HCT116 (cell line): ENCODE results near the gene HIGD2A. TPM values are rescaled to one million over a fixed set of nuclear protein-coding genes. Genes with fewer than 3 reads are reported as not detected.

Experiments used
- ATAC-seq: fragments of 200-7000 bp; cut with Tn5 transposase; 2 replicates; pipeline ENCODE4 v1.9.1; 2020; ENCODE audit warnings: mild to moderate bottlenecking, moderate library complexity
- BruUV-seq: library from RNA; stranded (reverse); fragments of 400-500 nt; replicated peaks from 2 replicates; lab custom pipeline; 2021; lab: Mats Ljungman, UMichigan
- CTCF ChIA-PET: fragments of 300-600 bp; sonication (Branson Sonifier 250); formaldehyde crosslinking; loops from one replicate; lab custom pipeline; 2021; ENCODE audit warnings: antibody characterized with exemption; lab: Charles Lee
- POLR2A ChIA-PET: fragments of 300-600, 350-600 bp; sonication (Branson Sonifier 250); formaldehyde crosslinking; loops from one replicate; lab custom pipeline; 2021; ENCODE audit warnings: antibody characterized with exemption; lab: Charles Lee
- RAD21 ChIA-PET, 2 experiments: fragments of 300-600 bp; sonication (Branson Sonifier 250); formaldehyde crosslinking; loops; one replicate each; lab custom pipeline; 2023; ENCODE audit warnings: low total read pairs in 2 of 2; ENCODE audit not compliant: uncharacterized antibody in 2 of 2, unreplicated experiment in 2 of 2, low non-redundant PET in 1 of 2; lab: Charles Lee
- DNase-seq: peaks from one replicate; pipeline ENCODE4 v3.0.0-alpha.2; 2010; ENCODE audit warnings: low read depth, low spot score
- H2AFZ ChIP-seq: fragments of 200-600 bp; shearing (Covaris generic), sonication (generic); 2 replicates; pipeline ENCODE4 v1.6.1; 2017; ENCODE audit warnings: low read depth, mixed run types, mixed read lengths, antibody characterized with exemption, low read length; ENCODE audit not compliant: poor library complexity, severe bottlenecking
- H3K27ac ChIP-seq: 2 replicates; pipeline ENCODE4 v1.5.1; 2012; ENCODE audit warnings: low read depth, low read length
- H3K27me3 ChIP-seq: fragments of 200-600 bp; sonication (generic); 2 replicates; pipeline ENCODE4 v1.6.1; 2016; ENCODE audit warnings: mixed run types, low read length, mixed read lengths; ENCODE audit not compliant: insufficient read depth
- H3K36me3 ChIP-seq, 2 experiments: fragments of 200-500 bp in 1 of 2; fragments of 200-600 bp in 1 of 2; sonication (Bioruptor generic) in 1 of 2; sonication (generic) in 1 of 2; 2 replicates each; pipeline versions ENCODE4 v1.5.1 to v1.6.1; 2014 to 2016; ENCODE audit warnings: low read length in 2 of 2, inconsistent platforms in 1 of 2, mixed read lengths in 1 of 2, mixed run types in 1 of 2; ENCODE audit not compliant: insufficient read depth in 2 of 2, control insufficient read depth in 1 of 2
- H3K4me1 ChIP-seq, 2 experiments: fragments of 200-600 bp in 1 of 2; sonication (generic) in 1 of 2; 2 replicates each; pipeline versions ENCODE4 v1.5.1 to v1.6.1; 2012 to 2017; ENCODE audit warnings: low read length in 2 of 2, inconsistent platforms in 1 of 2, mild to moderate bottlenecking in 1 of 2, mixed read lengths in 1 of 2, mixed run types in 1 of 2, moderate library complexity in 1 of 2; ENCODE audit not compliant: insufficient read depth in 2 of 2, control insufficient read depth in 1 of 2
- H3K4me2 ChIP-seq: fragments of 200-600 bp; sonication (generic); 2 replicates; pipeline ENCODE4 v1.6.1; 2017; ENCODE audit warnings: mixed run types, low read length, mixed read lengths
- H3K4me3 ChIP-seq, 2 experiments: fragments of 200-600 bp in 1 of 2; sonication (generic) in 1 of 2; replicated peaks in 1 of 2; 2 replicates each; pipeline ENCODE4 v1.5.1; 2011 to 2016; ENCODE audit warnings: low read length in 2 of 2, control low read depth in 1 of 2, low read depth in 1 of 2, mild to moderate bottlenecking in 1 of 2, mixed read lengths in 1 of 2, mixed run types in 1 of 2
- H3K79me2 ChIP-seq: fragments of 200-600 bp; sonication (generic); 2 replicates; pipeline ENCODE4 v1.6.1; 2017; ENCODE audit warnings: mild to moderate bottlenecking, mixed run types, low read length, moderate library complexity, mixed read lengths; ENCODE audit not compliant: insufficient read depth
- H3K9ac ChIP-seq: fragments of 200-600 bp; sonication (generic); 2 replicates; pipeline ENCODE4 v1.6.1; 2016; ENCODE audit warnings: low read length, mixed read lengths
- H3K9me2 ChIP-seq: fragments of 200-600 bp; sonication (generic), shearing (Covaris generic); 2 replicates; pipeline ENCODE4 v1.6.1; 2017; ENCODE audit warnings: mixed run types, mild to moderate bottlenecking, moderate library complexity; ENCODE audit not compliant: insufficient read depth
- H3K9me3 ChIP-seq, 2 experiments: fragments of 200-500 bp in 1 of 2; fragments of 200-600 bp in 1 of 2; sonication (Bioruptor generic) in 1 of 2; sonication (generic) in 1 of 2; 2 replicates each; pipeline ENCODE4 v1.6.1; 2014 to 2017; ENCODE audit warnings: low read length in 2 of 2, mixed read lengths in 2 of 2, inconsistent platforms in 1 of 2, low read depth in 1 of 2, mild to moderate bottlenecking in 1 of 2, mixed run types in 1 of 2, moderate library complexity in 1 of 2; ENCODE audit not compliant: control insufficient read depth in 1 of 2, insufficient read depth in 1 of 2
- H4K20me1 ChIP-seq: fragments of 200-600 bp; sonication (generic), shearing (Covaris generic); 2 replicates; pipeline ENCODE4 v1.6.1; 2017; ENCODE audit warnings: mixed run types, mild to moderate bottlenecking, moderate library complexity; ENCODE audit not compliant: insufficient read depth
- CBX3 ChIP-seq: IDR thresholded peaks from 2 replicates; pipeline ENCODE4 v1.6.1; 2012; ENCODE audit warnings: low read depth
- CEBPB ChIP-seq: IDR thresholded peaks from 2 replicates; pipeline ENCODE4 v1.6.1; 2012; ENCODE audit warnings: low read depth
- CTCF ChIP-seq, 3 experiments: fragments of 200-600 bp in 1 of 3; sonication (generic) in 1 of 3; IDR thresholded peaks in 2 of 3; conservative IDR thresholded peaks in 1 of 3; 2 replicates each; pipeline ENCODE4 v1.5.1; 2012 to 2017; ENCODE audit warnings: low read depth in 2 of 3, low read length in 2 of 3, antibody characterized with exemption in 1 of 3, borderline replicate concordance in 1 of 3, control low read depth in 1 of 3, mild to moderate bottlenecking in 1 of 3, mixed read lengths in 1 of 3, mixed run types in 1 of 3, moderate library complexity in 1 of 3; ENCODE audit not compliant: insufficient read depth in 1 of 3
- EGR1 ChIP-seq: IDR thresholded peaks from 2 replicates; pipeline ENCODE4 v1.6.1; 2012; ENCODE audit warnings: low read depth
- ELF1 ChIP-seq: IDR thresholded peaks from 2 replicates; pipeline ENCODE4 v1.6.1; 2012; ENCODE audit warnings: low read depth, borderline replicate concordance
- EZH2 ChIP-seq: fragments of 200-600 bp; sonication (generic); IDR thresholded peaks from 2 replicates; pipeline ENCODE4 v1.6.1; 2017; ENCODE audit warnings: antibody characterized with exemption, mixed run types
- FOSL1 ChIP-seq: IDR thresholded peaks from 2 replicates; pipeline ENCODE4 v1.6.1; 2012; ENCODE audit warnings: low read depth
- JUND ChIP-seq: IDR thresholded peaks from 2 replicates; pipeline ENCODE4 v1.6.1; 2012
- POLR2A ChIP-seq: IDR thresholded peaks from 2 replicates; pipeline ENCODE4 v1.7.0; 2011; ENCODE audit warnings: borderline replicate concordance; ENCODE audit not compliant: insufficient read depth, insufficient read length; ENCODE audit errors: extremely low read depth
- POLR2AphosphoS5 ChIP-seq: IDR thresholded peaks from 2 replicates; pipeline ENCODE4 v1.6.1; 2011; ENCODE audit warnings: mild to moderate bottlenecking, low read depth, low read length, moderate library complexity
- RAD21 ChIP-seq: IDR thresholded peaks from 2 replicates; pipeline ENCODE4 v1.6.1; 2012; ENCODE audit warnings: low read depth, mild to moderate bottlenecking
- SIN3A ChIP-seq: IDR thresholded peaks from 2 replicates; pipeline ENCODE4 v1.6.1; 2012; ENCODE audit warnings: low read depth
- SRF ChIP-seq: IDR thresholded peaks from 2 replicates; pipeline ENCODE4 v1.6.1; 2012; ENCODE audit warnings: low read depth
- ZFX ChIP-seq: fragments of 450-650 bp; IDR thresholded peaks from 2 replicates; pipeline ENCODE4 v1.6.1; 2017
- intact Hi-C: fragments of 100-400 bp; cut with micrococcal nuclease; formaldehyde crosslinking; loops from 2 replicates; pipeline ENCODE4 v1.10.0; 2022
- total RNA-seq: library from RNA; stranded (reverse); gene quantifications from one replicate; pipeline ENCODE4 v1.2.1, GENCODE V29; 2021; ENCODE audit not compliant: unreplicated experiment
- TF ChIP-seq, protein P1 (sequence below): IDR thresholded peaks from 2 replicates; pipeline ENCODE4 v1.6.1; 2012
- TF ChIP-seq, protein P2 (sequence below): IDR thresholded peaks from 2 replicates; pipeline ENCODE4 v1.6.1; 2012; ENCODE audit warnings: low read depth

The HIGD2A gene
- total RNA-seq, 1 experiment from 2014 or later: 130 TPM

DNA sequence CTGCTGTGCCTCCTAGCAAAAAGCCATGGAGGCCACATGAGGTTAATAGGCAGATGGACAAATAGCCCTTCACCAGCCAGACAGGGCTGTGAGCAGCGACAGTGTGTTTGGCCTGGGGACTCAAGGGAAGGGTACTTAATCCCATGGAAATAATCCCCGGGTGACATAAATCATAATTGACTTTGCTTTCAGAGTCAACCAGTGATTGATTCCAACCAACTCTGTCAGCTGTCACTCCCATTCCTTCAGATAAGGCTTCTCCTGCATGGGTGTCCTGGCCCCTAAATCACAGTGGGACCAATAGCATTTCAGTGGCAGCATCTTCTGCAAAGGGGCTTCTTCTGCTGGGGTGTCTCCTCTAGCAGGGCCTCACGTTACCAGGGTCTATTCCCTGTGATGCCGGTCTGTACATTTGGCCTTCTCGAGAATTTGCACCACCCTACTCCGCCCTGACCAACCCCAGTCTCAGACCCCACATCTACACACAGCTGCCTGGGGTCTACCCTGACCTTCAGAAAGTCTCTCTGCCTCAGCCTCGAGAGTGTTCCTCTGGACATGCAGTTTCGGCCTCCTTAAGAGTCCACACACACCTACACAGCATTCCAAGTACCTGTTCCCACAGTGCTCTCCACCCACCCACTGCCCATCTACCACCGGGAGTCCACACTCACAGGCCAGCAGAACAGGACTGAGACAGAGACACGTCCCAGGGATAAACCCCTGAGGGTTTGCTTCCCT is 24.1 kb downstream of the HIGD2A start:
- Histone ChIP-seq H3K9ac (no peak overlapping the region), H3K27ac (no peak overlapping the region), H3K27me3 (no peaks in the 10 kb centered on the region), H3K4me3 (no peak overlapping the region), H3K4me2 (no peak overlapping the region), H3K36me3 (peaks cover 0 to 3% of the 10 kb centered on the region in 2 experiments; a peak in 3 of 4 replicates), H3K4me1 (peaks cover 22 to 37% of the 10 kb centered on the region in 2 experiments), H3K79me2 (peaks cover 22% of the 10 kb centered on the region), H3K9me3 (no peaks in the 10 kb centered on the region), H4K20me1 (no peaks in the 10 kb centered on the region), H3K9me2 (no peaks in the 10 kb centered on the region), H2AFZ (no peak overlapping the region)
- ChIA-PET POLR2A (no interaction called here), RAD21 (no interaction called here), CTCF (no interaction called here)
- intact Hi-C loops: no loop called here
- BruUV-seq: no TSS peak
- DNase-seq (no peak), ATAC-seq (no peak)
- TF ChIP-seq POLR2AphosphoS5: no peak
- TF ChIP-seq ELF1: no peak
- TF ChIP-seq CBX3: no peak
- TF ChIP-seq EGR1: no peak

GRCh38 chr5:176413255-176413565 is 24.7 kb downstream of the HIGD2A start:
- intact Hi-C loops: no loop called here
- Histone ChIP-seq H3K27ac (no peak overlapping the region), H3K4me1 (peaks cover 22 to 42% of the 10 kb centered on the region in 2 experiments), H3K4me2 (no peak overlapping the region), H3K9ac (no peak overlapping the region), H3K9me3 (no peaks in the 10 kb centered on the region), H3K4me3 (no peak overlapping the region), H3K36me3 (peaks cover 0 to 3% of the 10 kb centered on the region in 2 experiments; a peak in 3 of 4 replicates), H2AFZ (no peak overlapping the region), H3K27me3 (no peaks in the 10 kb centered on the region), H3K79me2 (peaks cover 22% of the 10 kb centered on the region), H4K20me1 (no peaks in the 10 kb centered on the region), H3K9me2 (no peaks in the 10 kb centered on the region)
- ATAC-seq (no peak), DNase-seq (no peak)
- ChIA-PET CTCF (no interaction called here), RAD21 (no interaction called here), POLR2A (no interaction called here)
- no TSS peak for BruUV-seq
- TF ChIP-seq JUND: no peak
- no peak for TF ChIP-seq EZH2
- TF ChIP-seq, protein P1, sequence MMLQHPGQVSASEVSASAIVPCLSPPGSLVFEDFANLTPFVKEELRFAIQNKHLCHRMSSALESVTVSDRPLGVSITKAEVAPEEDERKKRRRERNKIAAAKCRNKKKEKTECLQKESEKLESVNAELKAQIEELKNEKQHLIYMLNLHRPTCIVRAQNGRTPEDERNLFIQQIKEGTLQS: no peak
- TF ChIP-seq EGR1: no peak
- no peak for TF ChIP-seq POLR2A
- no peak for TF ChIP-seq CTCF (IDR thresholded peaks at IDR 0.05 in 2 of 3, conservative IDR thresholded peaks at IDR 0.05 in 1 of 3; ENCODE audit: borderline replicate concordance in 1 of 3, insufficient read depth in 1 of 3, low read depth in 2 of 3, low read length in 2 of 3)
- TF ChIP-seq, protein P2, sequence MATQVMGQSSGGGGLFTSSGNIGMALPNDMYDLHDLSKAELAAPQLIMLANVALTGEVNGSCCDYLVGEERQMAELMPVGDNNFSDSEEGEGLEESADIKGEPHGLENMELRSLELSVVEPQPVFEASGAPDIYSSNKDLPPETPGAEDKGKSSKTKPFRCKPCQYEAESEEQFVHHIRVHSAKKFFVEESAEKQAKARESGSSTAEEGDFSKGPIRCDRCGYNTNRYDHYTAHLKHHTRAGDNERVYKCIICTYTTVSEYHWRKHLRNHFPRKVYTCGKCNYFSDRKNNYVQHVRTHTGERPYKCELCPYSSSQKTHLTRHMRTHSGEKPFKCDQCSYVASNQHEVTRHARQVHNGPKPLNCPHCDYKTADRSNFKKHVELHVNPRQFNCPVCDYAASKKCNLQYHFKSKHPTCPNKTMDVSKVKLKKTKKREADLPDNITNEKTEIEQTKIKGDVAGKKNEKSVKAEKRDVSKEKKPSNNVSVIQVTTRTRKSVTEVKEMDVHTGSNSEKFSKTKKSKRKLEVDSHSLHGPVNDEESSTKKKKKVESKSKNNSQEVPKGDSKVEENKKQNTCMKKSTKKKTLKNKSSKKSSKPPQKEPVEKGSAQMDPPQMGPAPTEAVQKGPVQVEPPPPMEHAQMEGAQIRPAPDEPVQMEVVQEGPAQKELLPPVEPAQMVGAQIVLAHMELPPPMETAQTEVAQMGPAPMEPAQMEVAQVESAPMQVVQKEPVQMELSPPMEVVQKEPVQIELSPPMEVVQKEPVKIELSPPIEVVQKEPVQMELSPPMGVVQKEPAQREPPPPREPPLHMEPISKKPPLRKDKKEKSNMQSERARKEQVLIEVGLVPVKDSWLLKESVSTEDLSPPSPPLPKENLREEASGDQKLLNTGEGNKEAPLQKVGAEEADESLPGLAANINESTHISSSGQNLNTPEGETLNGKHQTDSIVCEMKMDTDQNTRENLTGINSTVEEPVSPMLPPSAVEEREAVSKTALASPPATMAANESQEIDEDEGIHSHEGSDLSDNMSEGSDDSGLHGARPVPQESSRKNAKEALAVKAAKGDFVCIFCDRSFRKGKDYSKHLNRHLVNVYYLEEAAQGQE: no peak
- no peak for TF ChIP-seq FOSL1
- TF ChIP-seq RAD21: no peak
- TF ChIP-seq CEBPB: no peak
- no peak for TF ChIP-seq ZFX
- no peak for TF ChIP-seq POLR2AphosphoS5
- TF ChIP-seq SIN3A: no peak
- no peak for TF ChIP-seq CBX3
- no peak for TF ChIP-seq SRF
